Gastrocnemius medialis (tissue), 4 donors: ENCODE data around the gene ABCB4.

Experiments
- CTCF ChIP-seq, 5 experiments: fragments of 450-650 bp in 3 of 5; fragments of 200-600 bp in 2 of 5; sonication (generic) in 2 of 5; IDR thresholded peaks in 4 of 5; conservative IDR thresholded peaks in 1 of 5; 1 replicate in 4 of 5; 2 replicates in 1 of 5; pipeline ENCODE4 v1.5.1; 2016 to 2019; ENCODE audit warnings: antibody characterized with exemption in 5 of 5, mild to moderate bottlenecking in 3 of 5, moderate library complexity in 3 of 5
- POLR2A ChIP-seq, 2 donors: fragments of 450-650 bp; IDR thresholded peaks; one replicate each; pipeline ENCODE4 v1.6.1; 2017; ENCODE audit warnings: antibody characterized with exemption in 2 of 2, mild to moderate bottlenecking in 2 of 2, moderate library complexity in 2 of 2

DNA sequence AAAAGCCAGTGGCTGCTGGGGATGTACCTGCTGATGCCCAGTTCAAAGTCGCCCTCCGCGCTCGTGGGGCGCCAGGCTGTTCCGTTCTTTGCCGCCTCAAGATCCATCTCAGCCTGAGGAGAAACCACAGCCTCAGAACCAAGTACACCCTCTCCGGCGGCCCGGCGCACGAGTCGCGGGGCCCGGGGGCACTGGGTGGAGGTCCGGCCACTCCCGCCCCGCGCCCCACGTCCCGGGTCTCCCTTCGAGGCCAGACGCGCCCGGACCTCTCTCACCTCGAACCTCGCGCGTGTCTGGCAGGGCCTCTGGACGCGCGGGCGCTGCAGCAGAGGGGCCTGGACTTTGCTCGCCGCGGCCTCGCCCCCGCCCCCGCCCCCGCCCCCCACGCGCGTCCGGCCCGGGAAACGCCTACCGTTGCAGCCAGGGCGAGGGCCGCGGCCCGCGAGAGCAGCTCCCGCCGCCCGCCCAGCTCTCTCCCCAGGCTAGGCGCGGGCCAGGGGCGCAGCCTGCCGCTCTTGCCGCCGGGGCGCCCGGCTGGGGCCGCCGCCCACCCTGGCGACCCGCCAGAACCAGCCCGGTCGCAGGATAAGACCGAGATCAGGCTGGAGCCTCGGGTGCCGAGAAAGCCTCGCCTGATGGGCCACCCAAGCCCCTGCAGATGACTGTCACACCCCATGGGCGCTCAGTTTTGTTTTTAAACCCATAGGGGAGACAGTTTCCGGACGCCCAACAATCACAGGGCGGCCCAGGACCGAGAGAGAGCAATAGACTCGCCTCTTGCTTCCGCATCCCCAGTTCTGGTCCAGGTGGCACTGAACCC lies at the start of gene ABCB4:
- no peak for TF ChIP-seq POLR2A (IDR thresholded peaks at IDR 0.05)
- TF ChIP-seq CTCF (IDR thresholded peaks at IDR 0.05 in 4 of 5, conservative IDR thresholded peaks at IDR 0.05 in 1 of 5), result no peak
